ENCODE data around the gene SYPL1.

SYPL1 gene

GRCh38 chr7:106121189-106121810, 9.2 kb upstream of the SYPL1 start:
- DNase-seq: no peak

GRCh38 chr7:106120500-106120899, 8.4 kb upstream of the SYPL1 start:
- DNase-seq: no peak

GRCh38 chr7:106119719-106120118, 7.6 kb upstream of the SYPL1 start:
- DNase-seq: no peak

GRCh38 chr7:106117786-106118544, 5.9 kb upstream of the SYPL1 start:
- no peak for DNase-seq

GRCh38 chr7:106116161-106116704, 4.1 kb upstream of the SYPL1 start:
- DNase-seq: no peak

- no peak for DNase-seq
Measured at GRCh38 chr7:106114716-106115383, 2.7 kb upstream of the SYPL1 start.

GRCh38 chr7:106112972-106113421, 885 bp upstream of the SYPL1 start:
- no peak for DNase-seq

GRCh38 chr7:106111655-106112117, 426 bp downstream of the SYPL1 start:
- no peak for DNase-seq

GRCh38 chr7:106110885-106111654, 1.0 kb downstream of the SYPL1 start:
- no peak for DNase-seq

- DNase-seq: no peak
Measured at GRCh38 chr7:106110238-106110560, 1.9 kb downstream of the SYPL1 start.

- DNase-seq: no peak
Measured at GRCh38 chr7:106109521-106110237, 2.4 kb downstream of the SYPL1 start.

- no peak for DNase-seq
Measured at GRCh38 chr7:106108991-106109390, 3.1 kb downstream of the SYPL1 start.

GRCh38 chr7:106104721-106105260, 7.3 kb downstream of the SYPL1 start:
- DNase-seq: no peak

- no peak for DNase-seq
Measured at GRCh38 chr7:106102387-106102966, 9.6 kb downstream of the SYPL1 start.

- no peak for DNase-seq
Measured at GRCh38 chr7:106101726-106102125, 10.4 kb downstream of the SYPL1 start.

GRCh38 chr7:106100863-106101629, 11.1 kb downstream of the SYPL1 start:
- DNase-seq: no peak

- no peak for DNase-seq
Measured at GRCh38 chr7:106099539-106099938, 12.6 kb downstream of the SYPL1 start.

GRCh38 chr7:106098889-106099288, 13.2 kb downstream of the SYPL1 start:
- no peak for DNase-seq

GRCh38 chr7:106095634-106096033, 16.5 kb downstream of the SYPL1 start:
- DNase-seq: no peak

GRCh38 chr7:106094780-106095179, 17.3 kb downstream of the SYPL1 start:
- no peak for DNase-seq

- DNase-seq: no peak
Measured at GRCh38 chr7:106092204-106092603, 19.9 kb downstream of the SYPL1 start.

Measured in cortex of kidney (tissue), 1 donor.